DND-41 (cell line): ENCODE measurements around the gene NT5C1B.

Source experiments
- ATAC-seq: fragments of 200-7000 bp; cut with Tn5 transposase; 3 replicates; pipeline ENCODE4 v1.9.1; 2021; ENCODE audit warnings: low read depth; ENCODE audit not compliant: insufficient read depth
- DNase-seq: peaks from one replicate; pipeline ENCODE4 v3.0.0-alpha.2; 2020
- H2AFZ ChIP-seq: 2 replicates; pipeline ENCODE4 v1.6.0; 2012; ENCODE audit warnings: low read depth, low read length
- H3K27ac ChIP-seq: 2 replicates; pipeline ENCODE4 v1.5.1; 2012; ENCODE audit warnings: low read length, inconsistent platforms
- H3K27me3 ChIP-seq: fragments of 200-600 bp; sonication (generic); 2 replicates; pipeline ENCODE4 v1.6.0; 2012; ENCODE audit warnings: low read length, mild to moderate bottlenecking, inconsistent platforms; ENCODE audit not compliant: insufficient read depth, poor library complexity
- H3K36me3 ChIP-seq: 2 replicates; pipeline ENCODE4 v1.5.1; 2012; ENCODE audit warnings: low read length, inconsistent platforms; ENCODE audit not compliant: insufficient read depth
- H3K4me1 ChIP-seq: 2 replicates; pipeline ENCODE4 v1.5.1; 2012; ENCODE audit warnings: mild to moderate bottlenecking, low read length; ENCODE audit not compliant: insufficient read depth
- H3K4me2 ChIP-seq: 2 replicates; pipeline ENCODE4 v1.6.0; 2012; ENCODE audit warnings: mild to moderate bottlenecking, moderate library complexity, low read length, inconsistent platforms; ENCODE audit not compliant: insufficient read depth
- H3K4me3 ChIP-seq, 2 experiments: fragments of 200-600 bp in 1 of 2; shearing (Covaris generic) in 1 of 2; 2 replicates each; pipeline ENCODE4 v1.5.1; 2012 to 2016; ENCODE audit warnings: inconsistent platforms in 2 of 2, low read length in 2 of 2, mild to moderate bottlenecking in 2 of 2, low read depth in 1 of 2, moderate library complexity in 1 of 2
- H3K79me2 ChIP-seq: 2 replicates; pipeline ENCODE4 v1.6.0; 2012; ENCODE audit warnings: low read length, inconsistent platforms; ENCODE audit not compliant: insufficient read depth
- H3K9ac ChIP-seq: 2 replicates; pipeline ENCODE4 v1.6.0; 2012; ENCODE audit warnings: low read depth, mild to moderate bottlenecking, inconsistent platforms, low read length, moderate library complexity
- H3K9me3 ChIP-seq: 2 replicates; pipeline ENCODE4 v1.5.1; 2012; ENCODE audit warnings: low read length, moderate library complexity, mild to moderate bottlenecking, inconsistent platforms; ENCODE audit not compliant: insufficient read depth, severe bottlenecking
- H4K20me1 ChIP-seq: 2 replicates; pipeline ENCODE4 v1.6.0; 2012; ENCODE audit warnings: low read length; ENCODE audit not compliant: insufficient read depth
- EZH2 ChIP-seq: IDR thresholded peaks from 3 replicates; pipeline ENCODE4 v1.6.1; 2012; ENCODE audit warnings: borderline replicate concordance, low read depth, mild to moderate bottlenecking, moderate library complexity, low read length, inconsistent platforms; ENCODE audit not compliant: severe bottlenecking
- TF ChIP-seq, protein P1 (sequence below): IDR thresholded peaks from 2 replicates; pipeline ENCODE4 v1.5.1; 2012; ENCODE audit warnings: borderline replicate concordance, low read length, moderate library complexity, mild to moderate bottlenecking; ENCODE audit not compliant: poor library complexity, severe bottlenecking; ENCODE audit errors: extremely low read depth

NT5C1B gene

DNA sequence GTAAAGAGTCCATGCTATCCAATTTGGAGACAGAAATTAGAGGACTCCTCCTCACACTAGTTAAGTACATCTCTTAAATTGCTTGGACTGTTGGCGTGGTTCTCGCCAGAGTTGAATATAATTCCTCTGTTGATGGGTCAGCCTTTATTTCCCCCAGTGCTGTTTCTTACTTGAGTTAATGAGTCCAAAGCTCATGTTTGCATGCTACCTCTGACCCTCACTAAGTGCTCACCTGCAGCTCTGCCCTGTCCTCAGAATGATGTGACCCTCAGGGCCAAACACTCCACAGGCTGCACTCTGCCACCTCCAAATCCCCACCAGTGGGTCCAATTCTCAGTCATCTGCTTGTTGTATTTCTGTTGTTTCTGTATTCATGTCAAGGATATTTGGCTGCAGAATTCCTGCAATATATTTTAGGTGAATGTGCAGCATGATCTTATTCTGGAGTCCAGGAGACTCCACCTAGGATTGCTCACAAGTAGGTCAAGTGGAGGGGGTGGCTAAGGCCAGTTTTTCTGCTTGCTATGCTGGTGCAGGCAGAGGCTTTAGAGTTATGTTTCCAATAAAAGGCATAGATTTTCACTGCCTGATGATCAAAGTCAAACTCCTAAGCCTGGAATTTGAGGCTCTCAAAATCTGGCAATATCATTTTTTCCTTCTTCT is 66.8 kb downstream of the NT5C1B start:
- H3K9ac ChIP-seq: no peak overlapping the region
- H3K36me3 ChIP-seq: no peaks in the 10 kb centered on the region
- no peaks in the 10 kb centered on the region for H3K9me3 ChIP-seq
- no peak overlapping the region for H3K4me3 ChIP-seq
- TF ChIP-seq EZH2: no peak
- TF ChIP-seq, protein P1, sequence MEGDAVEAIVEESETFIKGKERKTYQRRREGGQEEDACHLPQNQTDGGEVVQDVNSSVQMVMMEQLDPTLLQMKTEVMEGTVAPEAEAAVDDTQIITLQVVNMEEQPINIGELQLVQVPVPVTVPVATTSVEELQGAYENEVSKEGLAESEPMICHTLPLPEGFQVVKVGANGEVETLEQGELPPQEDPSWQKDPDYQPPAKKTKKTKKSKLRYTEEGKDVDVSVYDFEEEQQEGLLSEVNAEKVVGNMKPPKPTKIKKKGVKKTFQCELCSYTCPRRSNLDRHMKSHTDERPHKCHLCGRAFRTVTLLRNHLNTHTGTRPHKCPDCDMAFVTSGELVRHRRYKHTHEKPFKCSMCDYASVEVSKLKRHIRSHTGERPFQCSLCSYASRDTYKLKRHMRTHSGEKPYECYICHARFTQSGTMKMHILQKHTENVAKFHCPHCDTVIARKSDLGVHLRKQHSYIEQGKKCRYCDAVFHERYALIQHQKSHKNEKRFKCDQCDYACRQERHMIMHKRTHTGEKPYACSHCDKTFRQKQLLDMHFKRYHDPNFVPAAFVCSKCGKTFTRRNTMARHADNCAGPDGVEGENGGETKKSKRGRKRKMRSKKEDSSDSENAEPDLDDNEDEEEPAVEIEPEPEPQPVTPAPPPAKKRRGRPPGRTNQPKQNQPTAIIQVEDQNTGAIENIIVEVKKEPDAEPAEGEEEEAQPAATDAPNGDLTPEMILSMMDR: no peak
- ATAC-seq (no peak), DNase-seq (no peak)
- no peaks in the 10 kb centered on the region for H4K20me1 ChIP-seq
- H3K4me2 ChIP-seq: no peak overlapping the region
- H3K27me3 ChIP-seq: no peaks in the 10 kb centered on the region
- H2AFZ ChIP-seq: no peak overlapping the region
- no peaks in the 10 kb centered on the region for H3K79me2 ChIP-seq
- no peaks in the 10 kb centered on the region for H3K4me1 ChIP-seq
- H3K27ac ChIP-seq: no peak overlapping the region

GRCh38 chr2:18520451-18521425 is 68.6 kb downstream of the NT5C1B start:
- no peaks in the 10 kb centered on the region for H4K20me1 ChIP-seq
- no peaks in the 10 kb centered on the region for H3K79me2 ChIP-seq
- H3K4me3 ChIP-seq: no peak overlapping the region
- no peak for TF ChIP-seq EZH2
- TF ChIP-seq, protein P1: peak; percentile 92
- H3K9me3 ChIP-seq: no peaks in the 10 kb centered on the region
- H3K9ac ChIP-seq: no peak overlapping the region
- no peaks in the 10 kb centered on the region for H3K36me3 ChIP-seq
- no peak overlapping the region for H2AFZ ChIP-seq
- peaks cover 5% of the 10 kb centered on the region for H3K27me3 ChIP-seq
- H3K27ac ChIP-seq: no peak overlapping the region
- DNase-seq (peak; percentile 69), ATAC-seq (peak; percentile 94)
- no peak overlapping the region for H3K4me2 ChIP-seq
- no peaks in the 10 kb centered on the region for H3K4me1 ChIP-seq

GRCh38 chr2:18519914-18520450 is 69.4 kb downstream of the NT5C1B start:
- Histone ChIP-seq H3K4me2 (no peak overlapping the region), H3K27me3 (peaks cover 6% of the 10 kb centered on the region)
- no peak for DNase-seq

More at GRCh38 chr2:18519914-18520450, 69.4 kb downstream of the NT5C1B start:
- H3K9ac ChIP-seq: no peak overlapping the region
- no peaks in the 10 kb centered on the region for H3K36me3 ChIP-seq
- H3K27ac ChIP-seq: no peak overlapping the region
- H4K20me1 ChIP-seq: no peaks in the 10 kb centered on the region
- no peaks in the 10 kb centered on the region for H3K9me3 ChIP-seq
- no peaks in the 10 kb centered on the region for H3K4me1 ChIP-seq
- no peak overlapping the region for H2AFZ ChIP-seq
- no peak for ATAC-seq
- no peaks in the 10 kb centered on the region for H3K79me2 ChIP-seq
- TF ChIP-seq EZH2: no peak
- TF ChIP-seq, protein P1: no peak
- H3K4me3 ChIP-seq: no peak overlapping the region
